HG03159 (cell line): ENCODE data around the gene ANXA2.

Source experiments
- ATAC-seq: cut with Tn5 transposase; IDR thresholded peaks from one replicate; pipeline ENCODE4 v1.9.1; 2021; ENCODE audit warnings: mild to moderate bottlenecking, moderate library complexity; ENCODE audit not compliant: unreplicated experiment

ANXA2 gene

DNA sequence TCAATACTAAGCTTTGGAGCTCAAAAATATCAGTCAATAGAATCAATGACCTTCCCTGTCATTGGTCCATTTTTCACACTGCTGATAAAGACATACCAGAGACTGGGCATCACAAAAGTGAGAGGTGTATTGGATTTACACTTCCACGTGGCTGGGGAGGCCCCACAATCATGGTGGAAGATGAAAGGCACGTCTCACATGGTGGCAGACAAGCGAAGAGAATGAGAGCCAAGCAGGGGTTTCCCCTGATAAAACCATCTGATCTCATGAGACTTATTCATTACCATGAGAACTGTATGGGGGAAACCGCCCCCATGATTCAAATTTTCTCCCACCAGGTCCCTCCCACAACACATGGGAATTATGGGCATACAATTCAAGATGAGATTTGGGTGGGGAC lies 81.9 kb downstream of the ANXA2 start:
- no peak for ATAC-seq

- ATAC-seq: no peak
These were observed 83.9 kb downstream of the ANXA2 start for GRCh38 chr15:60313906-60314305.

GRCh38 chr15:60307034-60307433 lies 90.8 kb downstream of the ANXA2 start:
- no peak for ATAC-seq

DNA sequence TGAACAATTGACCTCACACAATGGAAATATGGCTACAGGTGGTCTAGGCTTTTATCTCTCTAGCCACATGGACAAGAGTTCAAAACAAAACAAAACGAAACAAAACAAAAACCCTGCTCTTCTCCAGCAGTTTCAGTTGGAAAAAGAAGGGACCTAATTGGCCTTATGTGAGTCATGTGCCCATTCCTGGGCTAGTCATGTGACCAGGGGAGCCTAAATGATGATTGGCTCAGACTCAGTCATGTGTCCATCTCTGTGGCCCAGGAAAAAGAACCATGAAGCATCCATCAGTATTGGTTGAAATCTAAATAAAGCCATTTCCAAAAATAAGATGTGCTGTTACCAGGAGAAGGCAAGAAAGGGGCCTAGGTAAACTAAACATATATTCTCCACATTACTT lies 96.8 kb downstream of the ANXA2 start:
- ATAC-seq: no peak

DNA sequence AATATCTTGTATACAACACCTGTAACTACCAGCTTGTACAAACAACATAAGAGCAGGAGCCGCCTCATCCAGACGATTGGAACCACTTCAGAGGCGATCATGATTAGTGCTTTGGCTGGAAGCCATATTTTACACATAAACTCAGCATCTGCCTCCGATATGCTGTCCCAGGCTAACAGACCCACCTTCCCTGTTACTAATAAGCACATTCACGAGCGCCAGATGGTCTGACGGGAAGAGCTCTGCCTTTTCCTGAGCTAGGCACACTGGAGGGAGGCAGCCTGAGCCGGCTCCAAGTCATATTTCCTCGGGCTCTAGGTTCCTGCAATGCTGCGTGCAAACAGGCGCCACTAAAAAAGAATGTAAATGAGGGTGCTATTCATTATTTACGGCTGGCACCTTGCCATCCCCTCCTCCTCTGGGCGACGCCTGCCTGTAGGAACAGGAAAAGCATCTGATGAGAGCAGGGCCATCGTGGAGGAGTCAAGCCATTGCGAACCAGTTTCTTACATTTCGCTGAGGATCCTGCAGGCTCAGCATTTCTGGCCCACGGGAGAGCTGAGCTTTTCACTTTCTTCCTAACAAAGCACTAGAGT lies 98.2 kb downstream of the ANXA2 start:
- no peak for ATAC-seq
